ENCODE measurements around the gene FAR2. TPM values are rescaled to one million over a fixed set of nuclear protein-coding genes. Genes with fewer than 3 reads are reported as not detected.

The FAR2 gene
- total and polyA plus RNA-seq, 12 donors: 1.4 to 6.7 (median 2.6) TPM

- intact Hi-C loops (cut with DNase I): no loop called here
Measured at GRCh38 chr12:29155079-29155478, 6.0 kb downstream of the FAR2 start.

GRCh38 chr12:29157486-29157946, 8.4 kb downstream of the FAR2 start:
- no peak for TF ChIP-seq CTCF (IDR thresholded peaks at IDR 0.05)
- Histone ChIP-seq H3K36me3 (no peaks in the 10 kb centered on the region), H3K27me3 (no peaks in the 10 kb centered on the region), H3K27ac (peak overlapping the region in 1 of 10 donors; percentile 45), H3K4me1 (peaks cover 0 to 60% (median 6%) of the 10 kb centered on the region in 9 donors), H3K9me3 (no peaks in the 10 kb centered on the region), H3K4me3 (no peak overlapping the region)
- intact Hi-C loops (cut with DNase I): no loop called here
- ATAC-seq: no peak
- DNase-seq: no peak
- 39 to 50% methylated on average over 1 of the region's 1 CpG for WGBS, 2 donors

More at GRCh38 chr12:29155079-29155478, 6.0 kb downstream of the FAR2 start:
- Histone ChIP-seq H3K9me3 (no peaks in the 10 kb centered on the region), H3K36me3 (no peaks in the 10 kb centered on the region), H3K27ac (no peak overlapping the region), H3K4me1 (peaks cover 0 to 80% (median 17%) of the 10 kb centered on the region in 9 donors), H3K27me3 (no peaks in the 10 kb centered on the region), H3K4me3 (no peak overlapping the region)
- no peak for ATAC-seq
- no peak for TF ChIP-seq CTCF (IDR thresholded peaks at IDR 0.05)
- 45 to 56% methylated on average over 1 of the region's 1 CpG for WGBS, 2 donors
- DNase-seq: no peak

GRCh38 chr12:29158115-29158763, 9.2 kb downstream of the FAR2 start:
- H3K36me3 ChIP-seq: no peaks in the 10 kb centered on the region
- DNase-seq: no peak
- TF ChIP-seq CTCF (IDR thresholded peaks at IDR 0.05): no peak
- peak overlapping the region in 1 of 10 donors; percentile 45 for H3K27ac ChIP-seq
- intact Hi-C loops (cut with DNase I): no loop called here
- H3K4me1 ChIP-seq: peaks cover 0 to 53% (median 2%) of the 10 kb centered on the region in 9 donors
- H3K4me3 ChIP-seq: no peak overlapping the region
- 51 to 65% methylated on average over 2 of the region's 2 CpGs for WGBS, 2 donors
- peak in 6 of 8 donors; percentile 46 to 82 (median 69) for ATAC-seq
- no peaks in the 10 kb centered on the region for H3K9me3 ChIP-seq
- no peaks in the 10 kb centered on the region for H3K27me3 ChIP-seq

- no peak for TF ChIP-seq CTCF (IDR thresholded peaks at IDR 0.05)
- Histone ChIP-seq H3K27me3 (no peaks in the 10 kb centered on the region), H3K36me3 (no peaks in the 10 kb centered on the region), H3K27ac (peak overlapping the region in 1 of 10 donors; percentile 51), H3K4me1 (peaks cover 0 to 55% (median 6%) of the 10 kb centered on the region in 9 donors), H3K9me3 (no peaks in the 10 kb centered on the region), H3K4me3 (no peak overlapping the region)
- no peak for ATAC-seq
- intact Hi-C loops (cut with DNase I): loop anchor here in 1 of 10 donors (10.0 kb wide), 1 partner anchor 55 kb away; no protein-coding TSS in a partner anchor
- DNase-seq: no peak
- WGBS, 2 donors: 37 to 41% methylated on average over 3 of the region's 3 CpGs
Measured at GRCh38 chr12:29159661-29160060, 10.6 kb downstream of the FAR2 start.
